COLO829 (cell line): Measurements from ENCODE around the gene BCAR3.

Source experiments
- DNase-seq: peaks from one replicate; pipeline ENCODE4 v3.0.0; 2012; ENCODE audit warnings: low spot score

Gene BCAR3

DNA sequence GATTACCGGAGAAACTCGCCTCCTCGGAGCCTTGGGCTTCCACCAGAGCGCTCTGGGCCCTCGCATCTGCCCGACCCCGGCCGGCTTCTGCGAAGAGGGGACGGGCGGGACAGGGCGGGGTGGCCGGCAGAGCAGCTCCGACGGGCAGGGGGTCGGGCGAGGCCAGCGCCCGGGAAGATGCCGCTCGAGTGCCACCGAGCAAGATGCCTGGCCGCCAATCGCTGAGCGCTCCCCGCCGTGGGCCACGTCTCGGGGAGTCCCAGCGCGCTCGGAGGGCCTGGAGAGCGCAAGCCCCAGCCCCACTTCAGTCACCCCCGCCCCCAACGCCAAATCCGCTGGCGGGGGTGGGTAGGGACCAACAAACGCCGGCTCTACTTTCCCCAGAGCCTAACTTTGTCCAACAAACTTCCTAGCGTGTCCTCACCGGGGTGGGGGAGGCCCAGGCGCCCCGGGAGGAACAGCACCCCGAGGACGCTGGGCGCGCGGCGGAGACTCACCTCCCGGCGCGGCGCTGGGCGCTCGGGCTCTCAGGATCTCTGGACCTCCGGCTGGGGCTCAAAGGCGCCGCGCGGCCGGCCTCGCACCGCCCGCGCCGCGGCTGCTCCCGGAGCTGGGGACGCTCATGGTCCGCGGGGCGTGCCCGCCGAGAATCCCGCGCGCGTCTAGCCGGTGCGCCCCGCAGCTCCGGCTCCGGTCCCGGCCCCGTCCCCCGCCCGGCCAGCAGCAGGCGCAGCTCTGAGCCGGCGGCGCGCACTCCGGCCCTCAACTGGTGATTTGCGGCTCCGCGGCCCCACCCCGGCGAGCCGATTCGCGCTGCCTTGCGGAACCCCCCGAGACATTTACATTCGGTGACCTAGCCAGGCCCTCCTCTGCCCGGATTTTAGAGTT, at the start of gene BCAR3:
Gene BCAR3, minus strand, starts transcription at position 737 of the 888 bp plus-strand sequence. CDS start 6,907 bp downstream, outside the sequence.
- DNase-seq, result no peak

DNA sequence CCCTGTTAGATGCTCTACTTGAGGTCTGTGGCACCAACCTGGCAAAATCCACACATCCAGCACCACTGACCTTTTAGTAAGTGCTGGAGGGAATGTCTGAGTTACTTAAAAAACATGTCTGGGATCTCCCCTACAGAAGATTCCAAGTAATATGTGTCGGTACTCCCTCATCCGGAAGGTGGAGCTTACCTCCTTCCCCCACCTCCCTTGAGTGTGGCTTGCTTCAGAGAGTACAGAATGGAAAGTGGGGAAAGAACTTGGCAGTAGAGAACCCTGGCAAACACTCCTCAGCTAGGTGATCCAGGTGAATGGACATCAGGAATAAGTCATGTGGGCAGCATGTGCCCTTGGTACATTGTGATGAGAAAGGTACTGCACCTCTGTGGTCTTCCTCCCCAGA, 49.0 kb upstream of the BCAR3 start:
- no peak for DNase-seq

DNA sequence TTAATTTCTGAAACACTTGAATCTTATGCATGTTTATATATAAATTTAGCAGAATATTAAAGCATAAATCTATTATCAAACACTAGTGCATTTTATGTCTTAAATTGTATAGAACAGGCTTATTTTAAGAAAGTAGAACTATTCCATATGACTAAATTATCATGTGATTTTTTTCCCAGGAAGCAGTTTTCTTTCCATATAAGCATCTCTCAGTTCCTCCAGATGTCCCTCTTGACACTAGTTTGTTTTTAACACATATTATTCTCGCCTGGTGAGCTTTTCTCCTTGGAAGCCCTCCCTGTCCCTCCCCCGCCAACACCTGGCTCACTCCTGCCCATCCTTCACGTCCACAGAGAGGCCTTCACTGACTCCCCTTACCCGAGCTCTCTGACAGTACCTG, 48.3 kb upstream of the BCAR3 start:
- DNase-seq, result no peak

DNA sequence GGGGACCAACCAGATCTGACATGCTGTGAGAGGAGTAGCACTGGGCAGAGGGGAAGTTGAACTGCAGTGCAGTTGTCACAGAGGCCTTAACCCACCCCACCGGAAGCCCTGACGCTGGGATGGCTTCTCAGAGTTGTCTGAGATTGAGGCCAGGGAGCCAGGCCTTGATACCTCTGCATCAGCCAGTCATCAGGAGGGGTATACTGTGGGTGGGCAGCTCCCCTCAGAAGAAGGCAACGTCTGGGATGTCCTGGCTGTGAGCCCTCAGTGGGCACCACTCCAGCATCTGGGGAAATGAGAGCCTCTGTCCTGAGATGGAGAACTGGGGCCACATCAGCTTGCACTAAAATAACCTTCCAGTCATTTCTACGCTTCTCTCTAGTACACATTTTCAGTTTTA, 47.9 kb upstream of the BCAR3 start:
- no peak for DNase-seq

DNA sequence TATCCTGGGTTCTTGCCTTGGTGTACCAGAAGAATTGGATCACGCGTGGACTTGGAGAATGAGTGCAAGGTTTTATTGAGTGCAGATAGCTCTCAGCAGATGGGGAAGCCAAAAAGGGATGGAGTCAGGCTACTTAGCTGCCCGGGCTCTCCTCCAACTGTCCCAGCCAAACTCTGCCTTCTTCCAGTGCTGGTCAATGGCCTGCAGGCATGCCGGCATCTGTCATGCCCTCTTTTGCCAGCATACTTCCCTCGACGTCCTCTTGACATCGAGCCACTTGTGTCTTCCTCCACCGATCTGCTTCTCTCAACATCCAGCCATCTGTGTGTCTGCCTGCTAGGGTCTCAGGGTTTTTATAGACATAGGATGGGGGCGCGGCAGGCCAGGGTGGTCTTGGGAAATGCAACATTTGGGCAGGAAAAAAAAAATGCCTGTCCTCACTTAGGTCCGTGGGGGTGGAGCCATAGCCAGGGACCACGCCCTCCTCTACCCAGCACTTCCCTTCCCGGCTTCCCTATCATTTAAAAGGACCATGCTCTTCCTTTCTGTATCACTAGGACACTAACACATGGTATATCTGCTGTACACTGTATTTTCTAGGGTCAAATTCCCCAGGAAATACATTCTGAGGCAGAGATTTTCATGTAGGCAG, 47.0 kb upstream of the BCAR3 start:
- DNase-seq, result no peak

DNA sequence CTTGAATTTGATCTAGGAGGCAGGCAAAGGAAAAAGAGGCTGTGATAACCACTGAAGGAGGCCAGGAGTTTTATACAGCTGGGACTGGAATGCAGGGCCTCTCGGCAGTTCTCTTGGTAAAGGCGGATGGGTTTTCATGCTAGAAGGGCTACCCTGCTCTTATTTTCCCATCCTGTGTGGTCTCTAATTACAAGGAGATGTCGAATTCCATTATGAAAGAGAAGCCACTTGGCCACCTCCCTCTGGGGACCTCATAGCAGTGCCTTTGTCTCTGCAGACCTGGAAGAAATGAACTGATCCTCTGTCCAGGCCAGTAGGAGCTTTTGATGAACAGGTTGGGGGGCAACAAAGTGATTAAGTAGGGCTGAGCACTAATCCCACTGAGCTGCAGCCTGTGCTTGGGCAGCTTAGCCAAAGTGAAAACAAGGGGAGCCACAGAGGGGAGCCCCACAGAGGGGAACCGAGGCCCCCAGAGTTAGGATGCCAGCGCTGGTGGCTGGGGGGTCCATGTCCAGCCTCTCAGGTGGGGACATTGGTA, 42.2 kb upstream of the BCAR3 start:
- DNase-seq, result no peak

DNA sequence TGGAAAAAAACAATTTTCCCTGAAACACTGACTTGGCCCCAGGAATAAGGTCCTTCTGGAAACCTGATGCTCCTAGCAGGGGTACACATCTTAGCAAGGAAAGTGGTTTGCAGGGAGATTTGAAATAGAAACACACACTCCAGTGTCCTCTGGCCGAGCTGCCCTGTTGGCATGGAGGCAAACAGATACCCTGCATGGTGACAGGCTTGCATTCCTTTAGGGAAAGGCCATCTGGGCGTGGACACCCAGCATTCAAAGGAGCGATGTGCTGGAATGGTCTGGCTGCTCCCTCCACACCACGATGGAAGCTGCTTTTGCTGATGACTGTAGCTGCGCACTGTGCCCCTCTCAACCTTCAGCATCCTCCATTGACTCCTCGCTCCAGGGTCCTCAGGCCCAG, 41.5 kb upstream of the BCAR3 start:
- DNase-seq, result peak; percentile 7

DNA sequence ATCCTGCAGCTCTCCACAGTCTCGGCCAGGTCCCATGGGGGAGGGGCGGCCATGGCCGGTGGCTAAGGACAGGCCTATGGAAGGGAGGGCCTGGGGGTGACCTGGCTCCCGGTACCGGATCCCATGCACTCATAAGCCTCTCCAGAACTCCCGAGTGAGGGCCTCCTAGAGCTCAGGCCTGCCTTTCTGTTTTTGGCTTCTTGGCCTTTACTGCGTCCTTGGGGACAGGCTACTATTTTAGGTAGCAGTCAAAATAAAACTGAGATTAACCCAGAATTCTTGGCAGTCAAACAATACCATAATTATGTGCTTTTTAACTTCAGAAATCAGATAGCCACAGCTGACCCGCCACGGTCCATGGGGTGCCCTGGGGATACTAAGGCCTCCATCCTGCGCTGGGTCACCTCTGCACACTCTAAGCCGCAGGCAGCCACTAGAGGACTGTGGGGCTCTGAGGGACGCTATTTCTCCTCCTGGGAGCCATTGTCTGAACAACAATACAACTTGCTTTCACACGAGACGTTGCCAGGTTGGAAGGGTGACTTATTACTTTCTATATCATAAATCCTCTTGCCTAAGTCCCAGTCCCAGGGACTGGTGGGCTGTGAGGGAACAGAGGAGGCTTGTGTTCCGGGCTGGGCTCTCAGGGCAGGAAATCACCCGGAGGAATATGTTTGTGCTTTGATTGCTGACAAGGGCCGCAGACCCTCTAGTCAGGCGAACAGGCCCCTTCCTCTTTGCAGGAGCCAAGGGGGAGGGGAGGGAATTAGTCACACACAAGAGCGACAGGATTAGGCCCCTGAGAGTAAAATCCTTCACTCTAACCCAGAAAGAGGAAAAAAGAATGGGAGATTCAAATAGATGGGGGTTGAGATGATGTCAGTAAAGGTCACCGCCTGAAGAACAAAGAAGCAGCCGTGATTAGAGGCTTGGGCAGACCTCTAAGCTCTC, 40.7 kb upstream of the BCAR3 start:
- DNase-seq, result peak; percentile 27

DNA sequence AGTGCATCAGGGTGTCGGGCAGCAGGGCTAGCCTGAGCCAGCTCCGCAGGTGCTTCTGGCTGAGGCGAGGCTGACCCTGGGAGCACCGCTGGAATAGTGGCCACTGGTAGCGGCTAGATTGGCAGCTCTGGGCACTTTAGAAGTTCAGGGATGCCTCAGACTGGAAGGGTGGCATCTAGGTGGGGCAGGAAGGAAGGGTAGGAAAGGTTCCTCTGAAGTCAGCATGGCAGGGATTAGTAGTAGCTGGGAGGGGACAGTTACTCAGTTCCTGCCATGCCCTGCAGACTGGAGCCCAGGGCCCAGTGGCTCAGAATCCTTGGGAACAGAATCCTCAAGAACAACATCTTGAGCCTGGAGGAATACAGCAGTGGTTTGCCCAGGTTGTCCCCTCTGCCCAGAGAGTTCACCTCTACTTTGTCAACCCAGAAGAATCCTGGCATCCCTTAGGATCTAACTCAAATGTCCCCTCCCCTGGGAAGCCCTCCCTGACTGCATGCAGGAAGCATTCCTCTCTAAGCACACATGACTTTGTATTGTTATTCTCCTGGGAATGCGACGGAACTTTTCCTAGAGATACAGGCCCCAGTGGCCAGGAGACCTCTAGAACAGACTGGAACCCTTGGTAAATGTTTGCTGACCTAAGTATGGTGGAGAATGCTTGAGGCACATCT, 39.5 kb upstream of the BCAR3 start:
- no peak for DNase-seq

DNA sequence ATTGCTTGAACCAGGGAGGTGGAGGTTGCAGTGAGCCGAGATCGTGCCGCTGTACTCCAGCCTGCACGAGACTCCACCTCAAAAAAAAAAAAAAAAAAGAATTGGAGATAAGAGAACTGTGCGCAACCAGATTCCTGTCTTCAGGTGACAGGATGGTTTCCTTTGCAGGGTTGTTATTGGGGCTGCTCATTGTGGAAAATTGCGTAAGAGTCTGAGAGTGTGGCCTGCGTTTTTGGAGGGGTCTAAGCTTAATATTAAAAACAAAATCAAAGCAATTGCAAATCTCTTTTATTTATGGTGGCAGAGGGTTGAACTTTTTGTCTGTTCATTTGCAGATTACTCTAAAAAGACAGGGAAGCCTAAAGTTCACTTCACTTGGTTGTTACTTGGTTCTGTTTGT, 36.0 kb upstream of the BCAR3 start:
- DNase-seq, result no peak

DNA sequence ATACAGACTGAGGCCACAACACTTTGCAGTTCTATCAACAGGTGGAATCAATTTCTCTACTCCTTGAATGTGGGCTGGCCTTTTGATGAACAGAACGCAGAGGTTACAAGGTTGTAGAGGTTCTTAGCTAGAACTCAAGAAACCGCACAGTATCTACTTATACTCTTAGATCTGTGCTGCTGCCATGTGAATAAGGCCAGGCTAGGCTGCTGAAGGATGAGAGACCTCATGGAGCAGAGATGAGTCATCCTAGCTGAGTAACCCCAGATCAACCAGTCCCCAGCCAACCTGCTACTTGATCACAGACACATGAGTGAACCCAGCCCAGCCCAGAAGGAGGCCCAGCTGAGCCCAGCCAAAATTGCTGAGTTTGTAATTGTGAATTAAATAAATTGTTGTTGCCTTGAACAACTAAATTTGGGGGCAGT, 35.3 kb upstream of the BCAR3 start:
- no peak for DNase-seq

DNA sequence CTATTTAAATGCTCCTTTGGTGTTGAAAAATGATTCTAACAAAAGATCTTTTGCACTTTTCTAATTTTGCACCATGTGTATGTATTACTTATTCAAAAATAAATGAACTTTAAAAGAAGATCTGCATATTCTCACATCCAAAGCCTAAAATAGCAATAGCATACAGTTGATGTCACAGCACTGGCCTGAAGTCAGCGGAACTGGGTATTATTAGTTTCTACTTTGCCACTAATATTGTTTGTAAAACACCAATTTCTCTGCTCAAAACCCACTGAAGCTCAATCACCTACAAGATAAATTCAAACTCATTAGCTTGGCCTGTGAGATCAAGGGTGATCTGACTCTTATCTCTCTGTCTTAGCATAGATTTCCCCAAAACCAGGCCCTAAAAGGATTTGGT, 34.5 kb upstream of the BCAR3 start:
- no peak for DNase-seq

DNA sequence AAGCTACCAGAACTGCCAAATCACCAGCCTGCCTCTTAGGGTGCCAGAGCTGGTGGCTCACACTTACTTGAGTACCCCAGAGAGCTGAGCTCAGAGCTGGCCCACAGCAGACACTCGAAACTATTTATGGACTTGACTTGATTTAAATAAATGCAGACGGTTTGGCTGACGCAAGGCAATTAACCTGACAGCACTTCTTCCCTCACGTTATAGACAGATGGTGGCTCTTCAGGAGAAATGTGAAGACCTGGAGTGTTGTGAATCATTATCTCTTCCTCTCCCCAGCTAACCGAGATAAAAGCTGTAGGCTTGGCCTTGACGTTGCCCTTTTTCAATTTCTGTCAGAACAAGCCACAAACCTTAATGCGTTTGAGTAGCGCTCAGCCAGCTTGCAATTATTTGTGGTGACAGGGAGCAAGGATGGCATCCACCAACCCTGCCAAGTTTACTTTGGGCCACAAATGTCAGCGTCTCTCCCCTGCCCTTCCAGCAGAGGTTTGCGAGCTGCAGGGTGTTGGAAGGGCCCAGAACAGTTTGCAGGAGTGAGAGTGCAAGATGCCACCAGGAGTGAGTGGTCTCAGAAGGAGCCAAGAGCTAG, 34.0 kb upstream of the BCAR3 start:
- no peak for DNase-seq

DNA sequence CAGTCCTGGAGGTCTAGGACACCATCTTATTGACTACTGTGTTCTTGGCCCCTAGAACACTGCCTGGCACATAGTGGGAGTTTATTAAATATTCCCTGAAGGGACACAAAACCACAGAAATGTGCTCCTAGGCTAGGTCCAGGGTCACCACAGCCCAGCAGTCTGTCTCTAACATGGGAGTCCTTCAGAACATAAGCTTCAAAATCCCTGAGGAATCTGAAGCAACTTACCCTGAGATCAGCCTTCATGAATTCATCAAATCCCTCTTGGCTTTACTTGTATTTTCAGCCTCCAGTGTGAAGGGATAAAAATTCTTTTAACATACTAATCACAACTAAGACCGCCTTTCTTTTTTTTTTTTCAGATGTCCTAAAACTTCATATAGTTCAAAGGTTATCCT, 32.7 kb upstream of the BCAR3 start:
- no peak for DNase-seq

DNA sequence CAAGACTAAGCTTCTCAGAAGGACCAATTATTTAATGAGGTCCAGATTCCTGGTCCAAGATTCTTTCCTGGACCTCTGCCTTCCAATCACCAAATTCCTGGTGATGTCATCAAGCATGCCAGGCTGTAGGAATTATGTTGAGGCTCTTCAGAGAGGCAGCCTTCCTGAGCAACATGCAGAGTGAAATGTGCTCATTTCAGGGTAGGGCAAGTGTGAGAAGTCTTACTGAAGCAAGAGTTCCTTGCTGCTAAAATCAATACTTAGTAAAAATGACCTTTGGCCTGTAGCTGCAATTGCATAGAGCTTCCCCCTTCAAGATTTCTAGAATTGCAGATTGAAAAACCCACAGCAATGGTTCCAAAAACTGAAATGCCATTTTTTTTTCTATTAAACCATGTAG, 31.7 kb upstream of the BCAR3 start:
- DNase-seq, result no peak

DNA sequence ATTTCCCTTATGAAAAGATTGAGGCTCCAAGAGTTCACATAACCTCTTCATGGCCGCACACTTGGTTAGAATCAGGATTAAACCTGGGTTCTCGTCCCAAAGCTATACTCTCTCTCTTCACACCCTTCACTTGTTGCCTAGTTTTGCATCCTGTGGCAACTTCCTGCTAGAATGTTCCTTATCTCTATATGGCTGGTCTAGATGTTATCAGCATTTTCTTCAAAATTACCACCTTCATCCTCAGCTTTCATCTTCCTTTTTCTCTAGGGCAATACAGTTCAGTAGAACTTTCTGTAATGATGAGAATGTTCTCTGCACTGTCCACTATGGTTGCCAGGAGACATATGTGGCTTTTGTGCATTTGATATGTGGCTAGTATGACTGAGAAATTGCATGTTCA, 31.1 kb upstream of the BCAR3 start:
- no peak for DNase-seq

DNA sequence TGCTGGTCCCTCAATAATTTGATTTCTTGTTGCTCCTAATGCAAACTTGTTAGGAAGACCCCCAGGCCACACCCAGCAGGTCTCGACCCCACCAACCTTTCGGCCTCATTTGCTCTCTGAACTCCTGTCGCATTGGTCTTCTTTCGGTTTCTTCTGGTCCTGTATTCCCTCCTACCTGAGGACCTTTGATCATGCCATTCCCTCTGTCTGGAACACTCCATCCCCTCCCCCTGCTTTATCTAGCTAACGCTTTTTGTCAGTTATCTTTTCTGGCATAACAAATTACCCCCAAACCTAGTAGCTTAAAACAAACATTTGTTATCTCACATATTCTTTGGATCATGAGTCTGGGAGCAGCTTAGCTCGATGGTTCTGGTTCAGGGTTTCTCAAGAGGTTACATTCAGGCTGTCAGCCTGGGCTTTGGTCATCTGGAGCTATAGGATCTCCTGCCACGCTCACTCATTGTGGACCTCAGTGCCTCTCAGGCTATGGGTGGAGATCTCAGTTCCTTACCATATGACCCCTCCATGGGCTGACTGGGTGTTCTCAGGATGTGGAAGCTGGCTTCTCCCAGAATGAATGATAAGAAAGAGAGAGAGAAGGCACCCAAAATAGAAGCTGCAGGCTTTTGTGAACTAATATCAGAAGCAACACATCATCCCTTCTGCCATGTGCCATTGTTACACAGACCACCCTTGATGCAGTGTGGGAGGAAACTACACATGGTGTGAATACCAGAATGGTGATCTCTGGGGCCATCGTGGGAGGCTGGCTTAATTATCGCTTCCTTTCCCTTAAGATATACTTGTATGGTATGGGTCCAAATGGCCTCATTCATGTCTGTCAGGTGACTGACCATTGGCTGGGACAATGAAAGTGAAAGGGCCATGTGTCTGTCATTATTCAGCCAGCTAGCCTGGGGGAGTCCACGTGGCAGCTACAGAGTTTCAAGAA, 29.1 kb upstream of the BCAR3 start:
- DNase-seq, result no peak

DNA sequence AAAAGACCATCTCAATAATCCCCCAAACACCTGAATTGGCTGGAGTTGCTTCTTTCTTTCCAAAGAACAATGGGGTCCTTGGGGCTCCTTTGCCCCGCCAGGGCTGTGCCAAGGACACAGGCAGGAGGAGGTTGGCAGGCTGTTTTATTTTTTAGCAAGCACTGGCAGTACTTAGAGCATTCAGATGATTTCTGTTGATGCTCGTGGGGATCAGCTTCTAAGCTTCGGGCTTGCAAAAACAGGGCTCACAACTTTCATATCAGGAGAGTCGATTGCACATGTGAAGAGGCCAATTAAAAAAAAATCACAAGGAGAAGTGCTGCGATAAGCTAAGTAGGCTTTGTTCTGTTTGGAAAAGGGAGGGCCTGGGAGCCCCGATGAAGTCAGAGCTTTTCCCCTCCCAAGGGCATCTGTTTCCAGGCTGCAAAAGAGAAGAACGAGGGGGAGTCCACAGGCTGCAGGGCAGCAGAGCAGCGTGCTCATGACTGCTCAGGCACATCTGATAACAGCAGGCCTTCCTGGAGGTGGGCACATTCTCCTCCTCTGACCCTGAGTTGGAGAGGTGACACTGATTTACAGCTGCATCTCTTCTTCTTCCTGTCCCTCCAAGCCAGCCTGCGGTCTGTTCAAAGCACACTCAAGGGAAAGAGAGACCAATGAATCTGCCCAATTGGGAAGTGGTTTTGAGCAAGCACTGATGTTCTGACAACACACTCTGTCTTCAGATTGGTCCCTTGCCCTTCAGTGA, 27.3 kb upstream of the BCAR3 start:
- no peak for DNase-seq

DNA sequence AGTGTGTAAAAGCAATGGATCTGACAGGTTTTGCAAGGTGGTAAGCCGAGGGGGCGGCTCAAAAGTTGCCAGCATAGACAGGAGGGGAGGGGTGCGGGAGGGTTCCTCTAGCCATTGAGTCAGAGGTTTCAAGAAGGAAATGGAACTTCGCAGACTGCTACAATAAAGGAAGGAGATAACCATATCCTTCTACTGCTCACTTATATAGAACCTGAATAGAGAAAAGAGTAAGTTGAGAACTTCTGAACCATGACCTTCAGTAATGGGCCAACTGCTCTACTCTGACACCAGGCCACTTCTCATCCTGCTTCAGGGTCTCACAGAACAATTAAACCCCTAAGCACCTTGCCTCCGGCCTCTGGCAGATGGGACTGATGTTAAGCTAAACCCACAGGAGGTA, 26.3 kb upstream of the BCAR3 start:
- no peak for DNase-seq
